Ovary (tissue), 9 donors: Measurements from ENCODE around the gene NT5C3B. TPM values are rescaled to one million over a fixed set of nuclear protein-coding genes. Genes with fewer than 3 reads are reported as not detected.

Source experiments
- DNase-seq, 5 donors: peaks; one replicate each; pipeline ENCODE4 v3.0.0-alpha.2; 2019 to 2020
- H3K27ac ChIP-seq, 2 donors: fragments of 200-600 bp; one replicate each; pipeline versions ENCODE4 v1.5.1 to v1.8.0; 2019 to 2022
- H3K27me3 ChIP-seq: fragments of 200-600 bp; one replicate; pipeline ENCODE4 v1.8.0; 2022
- H3K36me3 ChIP-seq: fragments of 200-600 bp; sonication (generic); one replicate; pipeline ENCODE4 v1.5.1; 2019
- H3K4me1 ChIP-seq: one replicate; pipeline ENCODE4 v1.8.1; 2013; ENCODE audit warnings: mild to moderate bottlenecking, moderate library complexity; ENCODE audit not compliant: insufficient read depth
- H3K4me3 ChIP-seq: fragments of 200-600 bp; sonication (generic); one replicate; pipeline ENCODE4 v1.5.1; 2017
- H3K9me3 ChIP-seq, 2 donors: fragments of 200-600 bp in 1 of 2; sonication (generic) in 1 of 2; one replicate each; pipeline versions ENCODE4 v1.5.1 to v1.8.1; 2013 to 2019; ENCODE audit warnings: mild to moderate bottlenecking in 1 of 2, moderate library complexity in 1 of 2
- CTCF ChIP-seq, 3 donors: fragments of 450-650 bp in 2 of 3; fragments of 200-600 bp in 1 of 3; IDR thresholded peaks; one replicate each; pipeline versions ENCODE4 v1.5.1 to v1.8.0; 2016 to 2022; ENCODE audit warnings: antibody characterized with exemption in 3 of 3, mild to moderate bottlenecking in 1 of 3
- EP300 ChIP-seq: sonication (generic); formaldehyde crosslinking; IDR thresholded peaks from one replicate; pipeline ENCODE4 v1.6.1; 2017; ENCODE audit warnings: antibody characterized with exemption
- POLR2A ChIP-seq: fragments of 450-650 bp; IDR thresholded peaks from one replicate; pipeline ENCODE4 v1.6.1; 2017; ENCODE audit warnings: antibody characterized with exemption, mild to moderate bottlenecking, moderate library complexity
- WGBS, 3 donors: extraction: QIAGEN DNeasy Blood & Tissue Kit in 1 of 3; methylation state at CpG; one replicate each; pipeline versions ENCODE4 v1.1.5 to v1.1.7; 2013 to 2017; 5-methylcytosine and 5-hydroxymethylcytosine counted together
- intact Hi-C, 4 donors: fragments of 100-400 bp; cut with DNase I; formaldehyde crosslinking; loops; one replicate each; pipeline versions ENCODE4 v1.11.0 to v1.15.1; 2022 to 2023
- polyA plus RNA-seq, 2 donors: library from polyadenylated mRNA; stranded (reverse); fragments of 200-250 nt in 1 of 2; fragments of 350-450 nt in 1 of 2; fragmentation: Illumina TruSeq in 1 of 2; extraction: RNeasy Lipid Tissue Mini Kit (QIAGEN cat#74804) in 1 of 2; gene quantifications; one replicate each; pipeline ENCODE4 v1.2.3, GENCODE V29; 2013 to 2014
- total RNA-seq, 7 donors: library from RNA; depleted of rRNA in 2 of 7; stranded (reverse); fragments of >200 nt in 2 of 7; fragmentation: NEBNext Ultra II Directional in 3 of 7; extraction: Animal tissue kit (Norgen Biotek cat#: 25700) in 3 of 7; gene quantifications; one replicate each; pipeline versions ENCODE4 v1.1.0 to v1.2.4, GENCODE V29; 2016 to 2023
- donor health status: DM: no; HTN: no; CAD: no; lungs with moderate emphysema.
- donor health status: DM: no; HTN: no; CAD: no.
- donor health status: Bipolar disorder and iron deficiency.
- donor health status: DM: yes; HTN: yes; CAD: no.
- donor health status: DM: no; HTN: no; CAD: no.
- donor health status: DM: yes; HTN: yes; CAD: no.

Gene NT5C3B
- total and polyA plus RNA-seq, 9 donors = 34.5 to 106 (median 49.1) TPM

- H3K4me3 ChIP-seq = peak overlapping the region; percentile 86
- peak in 1 of 5 donors; percentile 47 for DNase-seq
- H3K27ac ChIP-seq = peak overlapping the region; percentile 46 to 47
- no peak for TF ChIP-seq POLR2A
- TF ChIP-seq CTCF (IDR thresholded peaks at IDR 0.05) = no peak
- TF ChIP-seq EP300 = no peak
- peaks cover 8% of the 10 kb centered on the region for H3K4me1 ChIP-seq
- WGBS, 3 donors = 5 to 7% (median 5%) methylated on average over 12 of the region's 12 CpGs
- no peaks in the 10 kb centered on the region for H3K9me3 ChIP-seq
- no peaks in the 10 kb centered on the region for H3K36me3 ChIP-seq
- intact Hi-C loops = no loop called here
- no peaks in the 10 kb centered on the region for H3K27me3 ChIP-seq
Measured at GRCh38 chr17:41813152-41813680, 22.8 kb downstream of the NT5C3B start.

- Histone ChIP-seq H3K36me3 (no peaks in the 10 kb centered on the region), H3K9me3 (no peaks in the 10 kb centered on the region), H3K27ac (peak within 1 kb of the TSS; percentile 47 to 67), H3K27me3 (no peaks in the 10 kb centered on the region), H3K4me1 (peaks cover 8% of the 10 kb centered on the region), H3K4me3 (peak within 1 kb of the TSS; percentile 86)
- 0 to 1% (median 1%) methylated on average over 33 to 35 of the region's 35 CpGs for WGBS, 3 donors
- no peak for TF ChIP-seq EP300
- no peak for TF ChIP-seq POLR2A
- no peak for TF ChIP-seq CTCF (IDR thresholded peaks at IDR 0.05)
- DNase-seq = peak; percentile 79 to 84 (median 82)
- intact Hi-C loops = no loop called here
Measured at GRCh38 chr17:41812381-41813151, 23.5 kb downstream of the NT5C3B start, which contains the start of gene FKBP10. FKBP10 (plus strand) TSS chr17:41813004; CDS start chr17:41813035, 31 bp downstream.

- intact Hi-C loops = no loop called here
- WGBS, 3 donors = 0% methylated on average over 53 to 96 of the region's 96 CpGs
- Histone ChIP-seq H3K9me3 (no peaks in the 10 kb centered on the region), H3K27me3 (no peaks in the 10 kb centered on the region), H3K27ac (peak within 1 kb of the TSS; percentile 47 to 67), H3K4me3 (peak within 1 kb of the TSS; percentile 86), H3K36me3 (no peaks in the 10 kb centered on the region), H3K4me1 (peaks cover 8% of the 10 kb centered on the region)
- peak; percentile 75 to 86 (median 81) for DNase-seq
- TF ChIP-seq EP300 = no peak
- peak; percentile 58 to 91 (median 85) for TF ChIP-seq CTCF (IDR thresholded peaks at IDR 0.05)
- peak; percentile 26 for TF ChIP-seq POLR2A
Measured at GRCh38 chr17:41811549-41812380, 24.3 kb downstream of the NT5C3B start, which contains the start of gene P3H4. P3H4 (minus strand) TSS chr17:41811949; CDS start chr17:41811915, 34 bp downstream.
